ENCODE data around the gene ETV2. TPM values are rescaled to one million over a fixed set of nuclear protein-coding genes. Genes with fewer than 3 reads are reported as not detected.
A peak's percentile ranks its signal among the peaks of the same experiment; 100 is the strongest.

ETV2 gene
- total RNA-seq, 1 donor: 0.81 TPM

DNA sequence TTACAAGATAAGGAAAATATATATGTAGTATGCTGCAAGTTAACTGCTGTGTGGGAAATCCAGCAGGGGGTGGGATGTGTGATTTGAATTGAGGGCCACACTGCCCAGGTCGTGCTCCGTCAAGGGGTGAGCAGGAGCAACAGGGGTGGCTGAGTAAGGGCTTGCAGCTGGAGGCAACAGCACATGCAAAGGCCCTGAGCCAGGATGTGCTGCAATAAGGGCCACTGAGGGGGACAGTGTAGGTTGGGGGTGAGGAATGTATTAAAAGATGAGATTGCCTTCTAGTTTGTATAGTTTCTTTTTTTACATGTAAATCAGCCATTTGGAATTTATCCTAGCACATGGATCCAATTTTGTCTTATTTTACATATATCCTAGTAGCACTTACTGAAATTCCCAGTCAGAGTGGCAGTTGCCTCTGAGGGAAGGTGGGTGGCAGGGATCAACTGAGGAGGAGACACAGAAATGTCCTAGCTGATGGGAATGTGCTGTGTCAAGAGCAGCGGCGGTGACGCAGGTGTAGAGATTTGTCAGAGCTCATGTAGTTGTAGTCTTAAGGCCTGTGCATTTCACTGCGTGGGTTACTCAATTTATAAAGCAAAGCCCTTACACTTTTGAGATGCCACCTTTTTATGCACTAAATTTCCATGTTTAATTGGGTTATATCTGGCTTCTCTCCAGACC is 18.1 kb upstream of the ETV2 start:
- no peak for DNase-seq (ENCODE audit: low read depth)
- H3K4me3 ChIP-seq (ENCODE audit: low read depth, low read length): no peak overlapping the region
- TF ChIP-seq, protein P1, sequence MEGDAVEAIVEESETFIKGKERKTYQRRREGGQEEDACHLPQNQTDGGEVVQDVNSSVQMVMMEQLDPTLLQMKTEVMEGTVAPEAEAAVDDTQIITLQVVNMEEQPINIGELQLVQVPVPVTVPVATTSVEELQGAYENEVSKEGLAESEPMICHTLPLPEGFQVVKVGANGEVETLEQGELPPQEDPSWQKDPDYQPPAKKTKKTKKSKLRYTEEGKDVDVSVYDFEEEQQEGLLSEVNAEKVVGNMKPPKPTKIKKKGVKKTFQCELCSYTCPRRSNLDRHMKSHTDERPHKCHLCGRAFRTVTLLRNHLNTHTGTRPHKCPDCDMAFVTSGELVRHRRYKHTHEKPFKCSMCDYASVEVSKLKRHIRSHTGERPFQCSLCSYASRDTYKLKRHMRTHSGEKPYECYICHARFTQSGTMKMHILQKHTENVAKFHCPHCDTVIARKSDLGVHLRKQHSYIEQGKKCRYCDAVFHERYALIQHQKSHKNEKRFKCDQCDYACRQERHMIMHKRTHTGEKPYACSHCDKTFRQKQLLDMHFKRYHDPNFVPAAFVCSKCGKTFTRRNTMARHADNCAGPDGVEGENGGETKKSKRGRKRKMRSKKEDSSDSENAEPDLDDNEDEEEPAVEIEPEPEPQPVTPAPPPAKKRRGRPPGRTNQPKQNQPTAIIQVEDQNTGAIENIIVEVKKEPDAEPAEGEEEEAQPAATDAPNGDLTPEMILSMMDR (IDR thresholded peaks at IDR 0.05; ENCODE audit: insufficient read depth, low read length): no peak

DNA sequence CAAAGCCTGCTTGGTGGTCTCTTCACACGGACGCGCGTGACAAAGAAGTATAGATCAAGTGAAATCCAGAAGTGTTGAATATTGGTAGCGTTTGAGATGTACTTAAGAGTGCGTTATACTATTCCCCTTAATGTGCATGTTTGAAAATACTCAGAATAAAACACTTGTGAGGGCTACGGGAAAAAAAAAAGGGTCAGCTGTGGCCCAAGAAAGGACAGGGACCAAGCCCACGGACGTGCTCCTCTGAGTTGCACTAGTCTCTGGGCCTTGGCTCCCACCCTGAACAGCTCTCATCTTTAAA is 13.3 kb upstream of the ETV2 start:
- no peak for DNase-seq (ENCODE audit: low read depth)
- peak overlapping the region; percentile 76 for H3K4me3 ChIP-seq (ENCODE audit: low read depth, low read length)
- TF ChIP-seq, protein P1 (IDR thresholded peaks at IDR 0.05; ENCODE audit: insufficient read depth, low read length): no peak

DNA sequence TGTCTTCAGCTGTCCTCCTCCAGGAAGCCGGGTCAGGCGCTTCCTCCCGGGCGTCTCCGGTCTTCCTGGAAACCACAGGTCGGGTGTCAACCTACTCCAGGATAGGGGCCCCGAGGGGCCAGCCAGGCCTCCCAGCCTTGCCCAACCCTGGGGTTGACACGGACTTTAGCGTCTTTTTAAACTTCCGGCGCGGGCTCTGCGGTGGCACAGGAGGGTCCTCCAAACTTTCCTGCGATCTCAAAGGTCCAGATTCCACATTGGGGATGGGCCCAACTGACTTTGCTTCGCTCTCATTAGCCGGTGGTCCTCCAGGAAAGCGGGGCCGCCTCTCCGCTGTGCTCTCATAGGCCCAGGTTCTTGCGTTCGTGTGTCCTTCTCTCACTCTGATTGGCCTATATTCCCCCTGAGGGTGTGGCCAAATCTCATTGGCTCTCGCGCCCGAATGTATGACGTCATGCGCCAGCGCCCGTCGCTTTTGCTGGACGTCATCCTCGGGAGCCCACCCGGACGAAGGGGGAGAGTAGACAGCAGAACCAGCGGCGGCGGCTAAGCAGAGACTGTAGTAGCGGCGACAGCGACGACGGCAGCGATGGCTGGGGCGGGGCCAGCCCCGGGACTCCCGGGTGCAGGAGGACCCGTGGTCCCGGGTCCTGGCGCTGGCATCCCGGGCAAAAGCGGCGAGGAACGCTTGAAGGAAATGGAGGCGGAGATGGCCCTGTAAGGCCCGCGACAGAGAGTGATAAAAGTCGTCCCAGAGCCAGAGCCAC is 12.8 kb upstream of the ETV2 start, which contains the start of gene RBM42:
RBM42 (plus strand) TSS at position 472 of the 767 bp plus-strand sequence; CDS start at position 590, 118 bp downstream.
- DNase-seq (ENCODE audit: low read depth): peak; percentile 99
- TF ChIP-seq, protein P1 (IDR thresholded peaks at IDR 0.05; ENCODE audit: insufficient read depth, low read length): no peak
- peak within 1 kb of the TSS; percentile 98 for H3K4me3 ChIP-seq (ENCODE audit: low read depth, low read length)

DNA sequence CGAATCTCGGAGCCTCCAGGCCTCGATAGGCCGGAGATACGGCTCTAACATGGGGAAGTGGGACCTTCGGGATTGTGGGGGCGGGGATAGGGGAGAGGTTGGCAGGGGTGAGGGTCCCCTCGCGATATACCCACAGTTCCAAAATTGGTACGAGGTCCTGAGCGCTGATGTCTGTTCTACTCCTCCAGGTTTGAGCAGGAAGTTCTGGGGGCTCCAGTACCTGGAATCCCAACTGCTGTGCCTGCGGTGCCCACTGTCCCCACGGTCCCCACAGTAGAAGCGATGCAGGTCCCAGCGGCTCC is 12.3 kb upstream of the ETV2 start:
- no peak for DNase-seq (ENCODE audit: low read depth)
- TF ChIP-seq, protein P1 (IDR thresholded peaks at IDR 0.05; ENCODE audit: insufficient read depth, low read length): no peak
- peak overlapping the region; percentile 98 for H3K4me3 ChIP-seq (ENCODE audit: low read depth, low read length)

DNA sequence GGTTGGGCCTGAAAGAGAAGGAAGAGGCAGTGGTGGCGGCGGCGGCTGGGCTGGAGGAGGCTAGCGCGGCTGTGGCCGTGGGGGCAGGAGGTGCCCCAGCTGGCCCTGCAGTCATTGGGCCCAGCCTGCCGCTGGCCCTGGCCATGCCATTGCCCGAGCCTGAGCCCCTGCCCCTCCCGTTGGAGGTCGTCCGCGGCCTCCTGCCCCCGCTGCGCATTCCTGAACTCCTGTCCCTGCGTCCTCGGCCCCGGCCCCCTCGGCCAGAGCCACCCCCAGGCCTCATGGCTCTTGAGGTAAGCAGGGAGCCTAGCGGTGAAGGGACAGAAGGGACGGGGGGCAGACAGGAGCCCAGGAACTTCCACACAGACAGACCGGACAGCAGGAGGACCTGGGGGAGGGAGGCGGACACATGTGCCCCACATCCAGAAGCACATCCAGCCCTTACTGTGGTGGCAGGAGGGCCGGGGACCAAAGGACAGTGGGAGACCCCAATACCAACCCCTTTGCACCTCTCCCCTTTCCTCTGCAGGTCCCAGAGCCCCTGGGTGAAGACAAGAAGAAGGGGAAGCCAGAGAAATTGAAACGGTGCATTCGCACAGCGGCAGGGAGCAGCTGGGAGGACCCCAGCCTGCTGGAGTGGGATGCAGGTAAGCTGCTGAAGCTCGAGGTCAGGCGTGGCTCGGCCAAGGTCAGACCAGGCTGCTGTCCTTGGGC is 7.7 kb upstream of the ETV2 start:
- H3K4me3 ChIP-seq (ENCODE audit: low read depth, low read length): no peak overlapping the region
- DNase-seq (ENCODE audit: low read depth): no peak
- TF ChIP-seq, protein P1 (IDR thresholded peaks at IDR 0.05; ENCODE audit: insufficient read depth, low read length): no peak

DNA sequence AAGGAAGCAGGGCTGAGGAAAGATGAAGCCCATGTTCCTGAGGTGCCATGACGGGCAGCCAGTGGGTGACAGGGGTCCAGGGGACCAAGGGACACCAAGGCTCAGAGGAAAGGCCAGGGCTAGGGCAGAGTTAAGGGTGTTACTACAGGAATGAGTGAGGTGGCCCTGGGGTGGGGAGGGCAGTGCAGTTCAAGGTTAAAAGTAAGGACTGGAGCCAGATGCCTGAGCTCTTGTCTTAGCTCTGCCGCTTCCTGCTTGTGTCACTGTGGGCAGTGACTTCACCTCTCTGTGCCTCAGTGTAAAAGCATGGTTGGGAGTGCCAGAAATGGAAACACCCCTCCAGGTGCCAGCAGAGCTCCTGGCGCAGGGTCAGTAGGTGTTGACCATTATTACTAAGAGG is 4.9 kb upstream of the ETV2 start:
- no peak overlapping the region for H3K4me3 ChIP-seq (ENCODE audit: low read depth, low read length)

More for the DNA sequence above, 4.9 kb upstream of the ETV2 start:
- no peak for DNase-seq (ENCODE audit: low read depth)
- TF ChIP-seq, protein P1 (IDR thresholded peaks at IDR 0.05; ENCODE audit: insufficient read depth, low read length): no peak

Measured in fibroblast of the aortic adventitia (primary cell).